NOMO-1 treated with dmso at 0.1 percent for 144 hours (cell line): Measurements from ENCODE around the gene GAP43.
A peak's percentile ranks its signal among the peaks of the same experiment; 100 is the strongest.
"Not testable (repeated sequence)": the region's sequence is repeated elsewhere in the genome, so short reads cannot be mapped to it uniquely, and the experiment has no call there.

ENCODE experiments used
- DNase-seq: peaks from one replicate; lab custom pipeline; 2025; ENCODE audit not compliant: unreplicated experiment; lab: John Stamatoyannopoulos, UW

Gene GAP43

DNA sequence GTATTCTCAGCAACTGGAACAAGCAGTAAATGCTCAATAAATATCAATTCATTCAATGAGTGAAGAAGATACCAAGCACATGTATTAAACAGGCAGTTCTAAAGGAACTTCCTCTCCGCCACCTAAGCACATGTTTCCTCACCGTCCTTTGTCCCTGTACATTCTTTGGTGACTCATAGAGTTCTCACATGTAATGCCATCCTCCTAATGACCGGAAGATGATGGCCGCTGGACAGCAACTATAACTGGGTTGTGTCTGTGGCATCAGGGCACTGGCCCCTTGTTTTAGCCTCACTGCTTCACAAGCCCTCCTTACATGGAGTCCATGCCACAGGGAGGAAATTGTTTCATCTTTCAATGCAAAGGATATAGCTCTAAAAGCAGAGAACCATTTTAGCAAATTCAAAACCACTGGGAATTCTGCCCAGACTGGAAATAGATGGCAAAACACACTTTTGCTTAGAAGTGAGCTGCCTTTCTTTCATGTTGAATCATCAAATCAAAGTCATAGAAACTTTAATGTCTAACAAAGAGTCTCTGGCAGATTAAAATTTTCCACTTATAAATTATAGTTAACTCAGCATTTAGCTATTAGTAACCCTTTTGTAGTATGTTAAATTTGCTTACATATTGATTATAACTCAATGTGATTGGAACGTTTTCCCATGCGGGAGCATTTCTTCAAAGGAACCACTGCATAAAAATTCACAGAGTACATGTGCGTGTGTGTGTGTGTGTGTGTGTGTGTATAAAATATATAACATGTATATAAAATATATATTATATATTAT, 74.1 kb downstream of the GAP43 start:
- DNase-seq = peak; percentile 11

DNA sequence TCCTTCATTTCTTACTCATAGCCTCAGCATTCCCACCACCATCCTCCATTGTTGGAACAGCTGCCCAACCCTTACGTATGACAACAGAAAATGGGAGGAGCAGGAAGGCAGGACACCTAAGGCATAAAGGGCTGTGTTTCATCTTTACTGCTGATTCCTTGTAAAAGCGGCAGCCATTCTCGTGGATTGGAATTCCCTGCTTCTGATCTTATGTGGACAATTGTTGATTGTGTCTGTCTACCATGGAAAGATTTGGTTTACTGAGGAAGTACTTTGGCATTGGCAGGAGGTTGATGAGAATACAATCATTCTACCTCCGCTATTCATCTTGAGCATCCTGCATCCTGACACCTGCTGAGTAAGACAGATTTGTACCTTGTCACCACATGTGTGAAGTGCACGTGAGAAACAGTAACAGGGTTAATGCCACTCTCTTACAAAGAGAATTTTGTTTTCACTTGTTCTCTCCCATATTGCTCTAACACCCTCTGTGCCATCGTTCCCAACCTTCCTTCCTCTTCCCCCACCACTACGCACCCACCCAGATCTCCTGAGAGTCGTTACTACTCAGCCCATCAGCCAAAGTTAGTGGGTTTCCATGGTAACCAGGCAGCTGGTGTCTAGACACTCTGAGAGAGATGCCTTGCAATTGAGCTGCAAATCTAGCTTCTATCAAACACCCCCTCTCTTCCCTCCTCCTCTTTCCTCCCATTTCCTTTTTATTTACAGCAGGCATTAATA, 75.7 kb downstream of the GAP43 start:
- no peak for DNase-seq

DNA sequence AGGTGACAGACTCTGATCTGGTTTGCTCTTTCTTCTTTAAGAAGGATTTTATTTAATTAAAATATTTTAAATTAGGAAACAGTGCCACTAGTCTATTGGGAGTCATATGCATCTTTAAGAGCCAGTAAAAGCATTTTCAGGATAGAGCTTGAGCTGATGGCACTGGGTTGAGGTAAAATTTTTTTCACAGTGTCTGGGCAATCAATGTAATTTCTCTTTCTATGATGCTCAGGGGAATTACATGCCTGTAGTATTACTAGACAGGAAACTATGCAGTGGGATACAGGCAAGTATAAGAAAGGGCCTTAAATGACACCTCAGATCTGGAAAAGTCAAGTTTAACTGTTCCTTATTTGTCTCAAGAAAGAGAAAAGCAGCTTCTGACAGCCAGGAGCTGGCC, 76.4 kb downstream of the GAP43 start:
- no peak for DNase-seq

DNA sequence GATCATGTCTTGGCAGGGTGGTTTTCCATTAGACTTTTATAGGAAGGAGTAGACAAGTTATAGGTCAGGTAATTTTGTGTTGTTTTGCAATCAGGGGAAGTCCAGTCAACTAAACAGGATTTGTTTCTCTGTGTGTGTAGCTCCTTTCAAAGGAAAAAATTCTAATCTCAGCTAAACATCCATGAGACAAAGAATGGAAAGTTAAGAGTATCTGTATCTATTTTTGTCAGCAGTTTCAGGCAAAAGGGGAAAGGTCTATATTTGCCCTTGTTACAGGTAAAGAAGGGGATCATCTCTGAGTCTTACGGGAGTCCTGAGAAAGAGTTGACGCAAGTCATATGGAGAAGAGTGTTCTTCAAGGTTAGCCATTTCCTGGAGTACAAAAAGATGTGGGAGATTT, 79.3 kb downstream of the GAP43 start:
- DNase-seq = no peak

DNA sequence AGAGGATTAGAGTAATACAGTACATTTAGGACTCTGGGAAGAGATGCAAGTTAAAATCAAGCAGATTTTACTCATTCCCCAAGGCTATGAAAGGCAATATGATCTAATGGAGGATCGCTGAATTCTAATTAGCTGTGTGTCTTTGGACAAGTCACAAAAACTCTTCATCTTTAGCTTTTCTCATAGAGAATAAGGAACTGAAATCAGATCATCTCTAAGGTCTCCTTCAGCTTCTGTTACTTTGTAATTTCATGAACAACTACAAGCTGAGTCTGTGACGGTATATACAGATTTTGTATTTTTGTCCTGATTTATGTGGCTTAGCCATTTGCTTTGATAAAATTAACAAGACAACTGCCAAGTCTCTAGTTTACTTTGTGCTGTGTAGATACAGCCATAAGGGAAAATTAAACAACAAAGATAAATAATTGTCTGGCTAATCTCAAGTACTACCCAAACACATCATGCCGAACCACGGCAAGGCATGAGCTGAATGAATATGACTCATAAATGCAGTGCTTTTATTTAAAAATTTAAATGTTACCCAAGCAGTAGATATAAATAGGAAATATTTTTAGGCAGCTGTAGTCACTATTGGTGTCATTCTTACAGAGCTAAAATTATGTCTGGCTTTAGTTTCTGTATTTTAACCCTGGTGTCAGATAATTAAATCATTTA, 81.5 kb downstream of the GAP43 start:
- DNase-seq = no peak

DNA sequence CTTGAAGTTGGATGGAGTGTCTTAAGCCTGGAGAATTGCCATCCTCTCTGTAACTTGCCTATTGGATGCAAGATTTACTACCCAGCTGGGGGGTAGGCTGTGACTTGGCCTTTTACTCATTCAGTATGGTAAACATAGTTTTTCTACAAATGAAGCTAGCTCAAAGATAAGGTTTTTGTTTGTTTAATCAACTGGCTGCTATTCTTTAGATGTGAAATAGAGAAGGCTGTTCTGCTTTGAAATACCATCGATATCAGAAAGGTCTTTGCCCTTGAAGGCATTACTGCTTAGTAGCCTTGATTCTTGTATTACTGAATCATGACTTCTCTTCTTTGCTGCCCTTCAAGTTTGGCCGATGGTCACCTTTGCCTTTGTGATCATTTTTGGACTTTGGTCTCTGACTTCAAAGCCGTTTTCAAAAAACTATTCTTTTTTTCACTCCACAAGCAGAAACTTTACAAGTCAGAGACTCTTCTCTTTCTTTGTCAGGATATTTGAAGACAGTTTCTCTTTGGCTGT, 83.1 kb downstream of the GAP43 start:
- DNase-seq = no peak

DNA sequence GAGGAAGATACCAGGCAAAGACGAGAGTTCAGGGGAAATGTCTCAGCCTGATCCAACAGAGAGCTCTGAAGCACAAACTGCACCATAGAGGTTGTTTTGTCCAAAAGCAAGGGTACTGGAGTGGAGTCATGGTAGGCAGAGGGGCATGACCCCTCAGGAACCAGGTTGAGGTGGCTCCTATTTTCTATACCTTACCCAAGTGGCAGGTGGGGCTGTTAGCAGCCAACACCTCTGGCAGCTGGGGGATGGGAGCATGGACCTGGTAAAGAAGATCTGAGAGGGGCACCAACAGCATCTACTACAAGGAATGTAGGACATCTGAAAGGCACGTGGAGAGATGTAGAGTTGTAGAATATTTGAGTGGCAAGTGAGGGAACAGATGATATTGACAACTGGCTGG, 85.2 kb downstream of the GAP43 start:
- DNase-seq = no peak

DNA sequence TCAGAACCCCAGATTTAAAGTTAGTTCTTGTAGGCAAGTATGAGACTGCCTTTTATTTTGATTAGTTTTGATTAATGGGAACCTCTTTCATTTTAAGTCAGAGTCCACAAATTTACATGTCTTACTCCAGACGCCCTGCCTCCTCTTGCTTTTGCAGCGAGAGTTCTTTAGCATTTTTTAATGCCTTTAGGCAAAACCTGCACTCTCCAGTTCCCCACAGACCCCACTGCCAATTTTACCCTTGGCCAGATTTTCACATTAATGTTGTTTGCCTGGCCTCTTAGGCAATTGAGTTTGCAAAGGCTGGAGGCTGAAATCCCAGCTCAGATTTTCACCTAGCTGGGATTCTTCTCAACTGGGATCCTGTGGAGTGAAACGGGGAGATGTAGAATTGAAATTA, 85.8 kb downstream of the GAP43 start:
- no peak for DNase-seq

DNA sequence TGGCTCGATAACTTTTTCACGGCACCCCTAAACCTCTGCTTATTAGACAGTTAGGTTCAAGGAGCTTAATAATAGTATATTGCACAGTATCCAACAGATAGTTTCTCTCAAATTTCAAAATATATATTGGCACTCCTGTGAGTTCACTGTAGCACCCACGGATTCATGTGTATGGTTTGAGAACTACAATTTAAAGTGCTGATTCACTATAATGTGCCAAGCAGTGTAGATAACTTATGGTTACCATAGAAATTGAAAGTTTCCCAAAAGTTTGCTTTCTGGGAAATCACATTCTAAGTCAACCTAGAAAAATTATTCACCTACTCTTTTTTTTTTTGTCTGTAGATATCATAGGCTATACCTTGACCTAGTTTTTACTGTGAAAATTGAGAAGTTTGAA, 86.6 kb downstream of the GAP43 start:
- DNase-seq = no peak

DNA sequence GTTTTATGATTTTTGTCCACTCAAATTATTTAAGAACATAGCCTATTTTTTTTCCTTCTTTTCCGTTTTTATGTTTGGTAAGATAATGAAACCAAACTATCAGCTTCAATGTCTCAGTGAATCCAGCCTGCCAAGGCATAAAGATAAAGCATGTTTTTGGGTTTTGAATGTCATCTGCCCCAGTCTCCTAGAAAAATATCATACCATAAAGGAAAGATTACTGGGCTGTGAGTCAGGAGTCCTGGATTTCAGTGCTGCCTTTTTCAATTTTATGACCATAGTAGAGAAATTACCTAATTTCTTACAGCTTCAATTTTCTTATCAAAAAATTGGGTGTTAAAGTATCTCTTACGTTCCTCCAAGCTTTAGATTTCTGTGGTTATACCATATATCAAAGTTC, 87.5 kb downstream of the GAP43 start:
- no peak for DNase-seq

DNA sequence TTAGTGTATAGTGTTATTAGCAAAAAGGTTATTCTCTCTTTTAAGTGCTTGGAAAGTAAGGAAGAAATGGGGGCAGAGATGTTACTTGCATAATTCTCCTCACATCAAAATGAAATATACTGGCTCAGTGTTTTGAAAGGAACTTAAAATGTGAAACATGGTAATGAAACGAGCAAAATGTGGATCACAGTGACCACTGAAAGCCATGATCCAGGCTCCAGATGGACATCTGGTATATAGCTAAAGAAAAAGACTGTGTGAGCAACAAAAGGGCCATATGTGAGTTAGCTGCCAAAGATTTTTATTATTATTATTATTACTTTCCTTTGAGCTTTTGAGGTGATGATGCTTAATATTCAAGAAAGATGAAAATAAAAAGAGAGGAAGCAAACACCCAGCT, 89.6 kb downstream of the GAP43 start:
- DNase-seq = no peak

DNA sequence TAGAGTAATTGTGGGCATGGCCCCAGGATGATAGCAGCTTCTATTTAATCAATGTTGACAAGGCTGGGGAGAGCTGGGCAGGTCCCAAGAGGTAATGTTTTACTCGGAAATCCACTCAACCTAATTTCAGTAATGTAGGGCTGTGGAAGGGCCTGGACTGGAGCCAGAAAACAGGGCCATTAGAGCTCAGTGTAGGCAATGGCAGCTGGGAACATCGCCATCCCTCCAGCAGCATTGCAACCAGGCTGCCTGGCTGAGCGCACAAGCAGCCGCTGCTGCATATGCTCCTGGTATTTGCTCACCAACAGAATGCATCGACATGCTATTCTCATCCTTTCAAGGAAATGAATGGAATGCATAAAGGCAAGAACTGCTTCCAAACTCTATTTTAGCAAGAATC, 90.0 kb downstream of the GAP43 start:
- DNase-seq = no peak

DNA sequence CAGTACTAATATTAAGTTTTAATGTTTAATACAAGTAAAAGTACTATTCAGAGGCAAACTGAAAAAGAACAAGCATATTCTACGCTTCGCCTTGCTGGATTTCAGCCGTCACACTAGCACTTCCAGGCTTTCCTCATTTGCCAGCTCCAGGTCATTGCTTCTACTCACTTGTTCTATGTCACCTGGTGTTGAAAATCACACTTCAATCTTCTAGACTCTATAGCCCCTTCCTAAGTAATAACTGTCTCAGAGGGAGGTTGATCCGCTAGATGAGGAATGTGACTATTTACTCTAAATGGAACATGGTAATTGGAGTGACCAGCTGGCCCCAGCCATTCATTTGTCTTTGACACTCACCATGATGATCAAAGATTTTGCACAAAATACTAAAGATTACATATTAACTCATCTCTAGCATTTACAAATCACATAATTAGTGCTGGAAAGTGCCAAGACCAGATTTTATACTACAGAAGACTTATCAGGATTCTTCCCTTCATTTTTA, 92.0 kb downstream of the GAP43 start:
- DNase-seq = no peak

DNA sequence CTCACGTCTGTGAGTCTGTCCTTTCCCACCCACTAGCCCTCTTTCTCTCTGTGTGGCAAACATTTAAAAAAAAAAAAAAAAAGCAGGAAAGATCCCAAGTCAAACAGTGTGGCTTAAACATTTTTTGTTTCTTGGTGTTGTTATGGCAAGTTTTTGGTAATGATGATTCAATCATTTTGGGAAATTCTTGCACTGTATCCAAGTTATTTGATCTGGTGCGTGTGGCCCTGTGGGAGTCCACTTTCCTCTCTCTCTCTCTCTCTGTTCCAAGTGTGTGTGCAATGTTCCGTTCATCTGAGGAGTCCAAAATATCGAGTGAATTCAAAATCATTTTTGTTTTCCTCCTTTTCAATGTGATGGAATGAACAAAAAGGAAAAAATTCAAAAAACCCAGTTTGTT, 97.7 kb downstream of the GAP43 start:
- DNase-seq = no peak

DNA sequence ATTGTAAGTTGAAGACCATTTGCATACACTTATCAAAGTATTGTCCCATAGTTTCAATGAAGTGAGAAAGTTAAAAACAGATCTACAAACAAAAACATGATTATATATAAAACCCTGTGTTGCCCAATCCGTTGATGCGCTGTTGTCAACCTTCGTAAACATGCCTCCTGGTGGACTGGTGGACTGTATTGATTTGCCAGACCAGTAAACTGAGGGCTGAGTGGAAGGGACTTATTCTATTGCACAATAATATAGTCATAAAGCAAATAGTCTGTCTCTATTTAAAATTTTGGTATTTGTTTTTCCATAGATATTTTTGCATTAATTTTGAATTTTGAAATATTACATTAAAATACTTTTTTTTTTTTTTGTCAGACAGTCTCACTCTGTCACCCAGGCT, 102.5 kb downstream of the GAP43 start:
- DNase-seq = no peak

DNA sequence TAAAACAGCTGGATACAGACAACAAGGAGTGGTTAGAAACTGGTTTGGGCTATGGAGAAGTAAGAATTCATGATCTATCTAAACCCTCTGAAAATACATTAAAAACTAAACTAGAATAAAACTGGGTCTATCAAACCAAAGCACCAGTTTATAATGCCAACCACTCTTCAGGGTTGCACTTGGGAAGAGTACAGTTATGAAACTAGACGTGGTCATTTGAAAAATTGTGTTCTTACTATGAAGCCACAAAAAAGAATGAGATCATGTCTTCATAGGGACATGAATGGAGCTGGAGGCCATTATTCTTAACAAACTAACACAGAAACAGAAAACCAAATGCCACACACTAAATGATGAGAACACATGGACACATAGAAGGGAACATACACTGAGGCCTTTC, 103.8 kb downstream of the GAP43 start:
- DNase-seq = no peak

DNA sequence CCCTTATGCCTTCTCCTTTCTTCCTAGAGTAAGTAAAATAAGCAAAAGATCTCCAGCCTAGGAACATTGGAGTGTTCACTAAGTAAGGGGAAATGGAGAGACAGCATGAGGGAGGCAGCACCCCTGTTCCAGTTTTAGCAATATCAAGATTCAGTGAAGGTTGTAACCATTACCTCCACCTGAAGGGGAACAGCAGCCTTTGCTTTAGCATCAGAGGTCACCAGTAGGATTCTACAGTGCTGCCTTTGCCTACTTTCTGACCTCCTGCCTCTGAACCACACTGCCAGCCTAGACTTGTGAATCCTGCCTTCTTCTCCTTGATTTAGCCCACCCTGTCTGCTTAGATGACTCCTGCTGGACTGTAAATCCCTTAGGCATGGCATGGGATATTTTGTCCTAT, 104.7 kb downstream of the GAP43 start:
- DNase-seq = no peak

DNA sequence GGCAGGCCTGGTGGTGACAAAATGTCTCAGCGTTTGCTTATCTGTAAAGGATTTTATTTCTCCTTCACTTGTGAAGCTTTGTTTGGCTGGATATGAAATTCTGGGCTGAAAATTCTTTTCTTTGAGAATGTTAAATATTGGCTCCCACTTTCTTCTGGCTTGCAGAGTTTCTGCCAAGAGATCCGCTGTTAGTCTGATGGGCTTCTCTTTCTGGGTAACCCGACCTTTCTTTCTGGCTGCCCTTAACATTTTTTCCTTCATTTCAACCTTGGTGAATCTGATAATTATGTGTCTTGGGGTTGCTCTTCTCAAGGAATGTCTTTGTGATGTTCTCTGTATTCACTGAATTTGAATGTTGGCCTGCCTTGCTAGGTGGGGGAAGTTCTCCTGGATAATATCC, 113.0 kb downstream of the GAP43 start:
- not testable (repeated sequence) for DNase-seq

DNA sequence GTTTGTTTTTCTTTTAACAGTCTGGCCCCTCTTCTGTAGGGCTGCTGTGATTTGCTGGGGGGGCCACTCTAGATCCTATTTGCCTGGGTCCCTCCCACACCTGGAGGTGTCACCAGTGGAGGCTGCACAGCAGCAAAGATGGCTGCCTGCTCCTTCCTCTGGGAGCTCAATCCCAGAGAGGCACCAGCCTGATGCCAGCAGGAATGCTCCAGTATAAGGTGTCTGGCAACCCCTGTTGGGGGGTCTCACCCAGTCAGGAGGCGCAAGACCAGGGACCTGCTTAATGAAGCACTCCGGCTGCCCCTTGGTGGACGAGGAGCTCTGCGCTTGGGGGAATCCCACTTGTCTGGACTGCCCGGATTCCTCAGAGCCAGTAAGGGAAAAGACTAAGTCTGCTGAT, 118.3 kb downstream of the GAP43 start:
- no peak for DNase-seq

DNA sequence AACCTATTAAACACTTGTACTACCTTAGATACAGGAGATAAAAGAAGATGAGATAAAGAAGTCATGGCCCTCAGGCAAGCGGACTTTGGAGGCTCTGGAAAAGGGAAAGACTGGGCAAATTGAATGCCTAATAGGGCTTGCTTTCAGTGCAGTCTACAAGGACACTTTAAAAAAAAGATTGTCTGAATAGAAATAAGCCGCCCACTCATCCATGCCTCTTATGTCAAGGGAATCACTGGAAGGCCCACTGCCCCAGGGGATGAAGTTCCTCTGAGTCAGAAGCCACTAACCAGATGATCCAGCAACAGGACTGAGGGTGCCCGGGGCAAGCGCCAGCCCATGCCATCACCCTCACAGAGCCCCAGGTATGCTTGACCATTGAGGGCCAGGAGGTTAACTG, 121.2 kb downstream of the GAP43 start:
- DNase-seq = not testable (repeated sequence)

DNA sequence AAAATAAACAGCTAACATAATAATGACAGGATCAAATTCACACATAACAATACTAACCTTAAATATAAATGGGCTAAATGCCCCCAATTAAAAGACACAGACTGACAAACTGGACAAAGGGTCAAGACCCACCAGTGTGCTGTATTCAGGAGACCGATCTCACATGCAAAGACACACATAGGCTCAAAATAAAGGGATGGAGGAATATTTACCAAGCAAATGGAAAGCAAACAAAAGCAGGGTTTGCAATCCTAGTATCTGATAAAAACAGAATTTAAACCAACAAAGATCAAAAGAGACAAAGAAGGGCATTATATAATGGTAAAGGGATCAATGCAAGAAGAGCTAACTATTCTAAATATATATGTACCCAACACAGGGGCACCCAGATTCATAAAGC, 129.7 kb downstream of the GAP43 start:
- not testable (repeated sequence) for DNase-seq
